Activated CD4-positive, alpha-beta memory T cell treated with anti-CD3 and anti-CD28 coated beads for 36 hours (primary cell): ENCODE results near the gene PXT1. TPM values are rescaled to one million over a fixed set of nuclear protein-coding genes. Genes with fewer than 3 reads are reported as not detected.

Source experiments
- CTCF ChIA-PET: fragments of 350-600 bp; sonication (Branson Sonifier 250); formaldehyde crosslinking; loops from one replicate; lab custom pipeline; 2021; ENCODE audit warnings: antibody characterized with exemption, inconsistent platforms; lab: Charles Lee
- POLR2A ChIA-PET: fragments of 350-600 bp; sonication (Branson Sonifier 250); formaldehyde crosslinking; loops from one replicate; lab custom pipeline; 2021; ENCODE audit warnings: antibody characterized with exemption; lab: Charles Lee
- DNase-seq: peaks from one replicate; pipeline ENCODE4 v3.0.0-alpha.2; 2020
- H3K27ac Mint-ChIP-seq: one replicate; pipeline ENCODE4 v1.8.0; 2021; ENCODE audit warnings: mixed read lengths
- H3K27me3 Mint-ChIP-seq: one replicate; pipeline ENCODE4 v1.8.0; 2021; ENCODE audit warnings: mixed read lengths
- H3K36me3 Mint-ChIP-seq: one replicate; pipeline ENCODE4 v1.8.0; 2021; ENCODE audit warnings: mixed read lengths
- H3K4me1 Mint-ChIP-seq: one replicate; pipeline ENCODE4 v1.8.0; 2021; ENCODE audit warnings: low read depth, mixed read lengths
- H3K4me3 Mint-ChIP-seq: one replicate; pipeline ENCODE4 v1.8.0; 2021; ENCODE audit warnings: mild to moderate bottlenecking, mixed read lengths
- H3K9me3 Mint-ChIP-seq: one replicate; pipeline ENCODE4 v1.8.0; 2021; ENCODE audit warnings: mixed read lengths
- intact Hi-C: fragments of 100-400 bp; cut with micrococcal nuclease; formaldehyde crosslinking; loops from one replicate; pipeline ENCODE4 v1.15.1; 2023
- total RNA-seq, 2 experiments: library from RNA; stranded (reverse); gene quantifications; one replicate each; pipeline ENCODE4 v1.2.3, GENCODE V29; 2021

PXT1 gene
- total RNA-seq, 2 experiments from 2014 or later, result 0.22 to 0.29 TPM

DNA sequence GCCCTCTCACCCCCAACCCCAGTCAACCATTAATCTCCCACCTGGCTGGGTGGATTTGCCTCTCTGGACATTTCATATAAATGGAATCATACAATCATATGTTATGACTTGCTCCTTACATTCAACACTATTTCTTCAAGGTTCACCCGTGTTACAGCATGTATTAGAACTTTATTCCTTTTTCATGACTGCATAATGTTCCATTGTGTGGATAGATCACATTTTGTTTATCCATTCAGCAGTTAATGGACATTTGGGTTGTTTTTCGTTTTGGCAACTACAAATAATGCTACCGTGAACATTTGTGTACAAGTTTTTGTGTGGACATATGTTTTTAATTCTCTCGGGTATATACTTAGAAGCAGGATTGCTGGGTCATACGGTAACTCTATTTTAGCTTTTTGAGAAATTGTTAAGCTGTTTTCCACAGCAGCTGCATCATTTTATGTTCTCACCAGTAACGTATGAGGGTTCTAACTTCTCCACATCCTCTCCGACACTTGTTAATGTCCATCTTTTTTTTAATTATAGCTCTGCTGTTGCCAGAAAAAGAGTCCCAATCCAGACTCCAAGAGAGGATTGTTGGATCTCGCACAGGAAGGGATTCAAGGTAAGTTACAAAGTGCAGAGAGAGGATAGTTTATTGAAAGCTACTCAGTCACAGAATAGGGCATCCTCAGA is 90.0 kb downstream of the PXT1 start:
- peaks cover 19% of the 10 kb centered on the region for H3K4me1 Mint-ChIP-seq
- peaks cover 4% of the 10 kb centered on the region for H3K36me3 Mint-ChIP-seq
- CTCF ChIA-PET, result interaction anchor here (3.4 to 8.2 kb wide), 2 partner anchors 10 to 50 kb away, joined by 11 to 74 read pairs; no protein-coding TSS in a partner anchor
- H3K27me3 Mint-ChIP-seq, result peaks cover 13% of the 10 kb centered on the region
- intact Hi-C loops, result no loop called here
- no peak overlapping the region for H3K4me3 Mint-ChIP-seq
- no peak overlapping the region for H3K27ac Mint-ChIP-seq
- no peak for DNase-seq
- POLR2A ChIA-PET, result no interaction called here
- H3K9me3 Mint-ChIP-seq, result peaks cover 7% of the 10 kb centered on the region

DNA sequence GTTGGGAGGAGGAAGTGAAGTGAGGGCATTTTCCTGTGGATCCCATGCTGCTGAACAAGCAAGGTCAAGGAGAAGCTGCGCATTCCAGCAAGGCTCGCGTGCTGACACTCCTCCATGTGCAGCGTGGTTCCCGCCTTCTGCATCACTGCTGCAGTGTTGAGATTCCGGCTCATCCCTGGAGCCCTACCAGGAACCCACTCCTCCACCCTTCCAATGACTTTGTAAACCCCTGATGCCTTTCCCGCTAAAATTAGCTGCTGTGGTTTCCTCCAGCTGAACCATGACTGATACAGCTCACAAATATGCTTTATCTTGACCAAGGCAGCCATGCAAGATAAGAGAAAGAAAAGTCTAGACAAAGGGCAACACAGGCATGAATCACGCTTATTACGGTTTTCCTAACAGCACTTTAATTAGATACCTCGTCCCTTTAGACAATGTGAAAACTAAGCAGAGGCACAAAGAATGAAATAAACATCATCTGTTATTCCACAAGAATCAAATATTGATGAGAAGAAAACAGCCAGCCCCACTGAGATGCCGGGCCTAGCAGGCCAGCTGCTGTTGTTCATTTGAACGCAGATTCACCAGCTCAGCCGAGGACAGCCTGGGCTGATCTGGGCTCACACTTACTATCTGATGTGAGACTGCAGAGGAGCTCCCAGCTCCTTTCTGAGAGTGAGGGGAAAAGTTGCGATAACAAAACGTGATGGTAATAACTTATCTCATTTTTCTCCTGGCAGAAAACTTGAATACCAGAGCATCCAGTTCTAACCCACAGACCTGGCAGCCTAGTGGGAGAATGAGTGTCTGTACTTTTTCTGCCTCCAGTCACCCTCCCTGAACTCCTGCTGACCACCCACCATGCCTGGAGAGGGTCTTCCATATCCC is 91.7 kb downstream of the PXT1 start:
- DNase-seq, result no peak
- peaks cover 15% of the 10 kb centered on the region for H3K4me1 Mint-ChIP-seq
- H3K4me3 Mint-ChIP-seq, result no peak overlapping the region
- ChIA-PET CTCF (interaction anchor here (1.1 to 8.2 kb wide), 3 partner anchors 9 to 49 kb away, joined by 3 to 74 read pairs (median 11); no protein-coding TSS in a partner anchor), POLR2A (interaction anchor here (0.8 kb wide), 1 partner anchor 137 kb away, joined by 3 read pairs; no protein-coding TSS in a partner anchor)
- H3K9me3 Mint-ChIP-seq, result peaks cover 7% of the 10 kb centered on the region
- intact Hi-C loops, result no loop called here
- H3K27ac Mint-ChIP-seq, result no peak overlapping the region
- peaks cover 13% of the 10 kb centered on the region for H3K27me3 Mint-ChIP-seq
- H3K36me3 Mint-ChIP-seq, result peaks cover 4% of the 10 kb centered on the region

DNA sequence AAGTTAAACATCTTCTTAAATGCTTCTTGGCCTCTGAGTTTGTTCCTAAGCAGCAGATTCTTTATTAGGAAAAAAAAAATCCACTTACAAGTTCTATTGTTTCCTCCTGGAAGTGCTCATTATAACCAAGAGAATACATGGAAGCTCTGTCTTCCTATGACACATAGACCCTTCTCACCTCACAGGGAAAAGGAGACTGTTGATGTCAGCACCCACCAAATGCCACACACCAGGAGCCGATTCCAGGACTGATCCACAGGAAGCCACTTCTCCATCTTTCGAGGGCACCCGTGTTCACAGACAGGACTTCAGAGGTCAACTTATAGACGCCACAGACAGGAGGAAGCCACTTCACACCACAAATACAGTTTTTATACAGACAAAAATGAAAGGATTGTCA is 92.6 kb downstream of the PXT1 start:
- Mint-ChIP-seq H3K4me3 (no peak overlapping the region), H3K4me1 (peaks cover 8% of the 10 kb centered on the region), H3K27me3 (peaks cover 13% of the 10 kb centered on the region), H3K9me3 (peaks cover 7% of the 10 kb centered on the region), H3K36me3 (peaks cover 4% of the 10 kb centered on the region), H3K27ac (no peak overlapping the region)
- intact Hi-C loops, result no loop called here
- POLR2A ChIA-PET, result no interaction called here
- CTCF ChIA-PET, result interaction anchor here (0.9 to 8.2 kb wide), 3 partner anchors 8 to 48 kb away, joined by 3 to 74 read pairs (median 11); no protein-coding TSS in a partner anchor
- DNase-seq, result no peak

DNA sequence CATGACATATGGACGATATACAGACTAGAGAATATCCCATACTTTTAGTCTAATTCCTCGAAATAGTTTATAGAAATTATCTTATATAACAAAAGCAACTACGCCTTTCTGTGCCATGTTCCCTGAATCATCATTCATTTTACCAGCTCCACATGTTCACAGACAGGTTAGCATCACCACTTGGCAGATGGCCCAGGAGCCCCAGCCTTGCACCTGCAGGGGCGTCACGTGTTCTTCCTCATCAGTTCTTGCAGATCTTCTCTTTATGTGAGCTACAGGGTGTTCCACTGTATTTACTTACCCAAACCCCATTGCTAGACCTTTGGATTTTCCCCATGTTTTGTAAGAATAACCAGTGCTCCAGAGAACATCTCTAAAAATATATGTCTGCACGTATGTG is 93.4 kb downstream of the PXT1 start:
- peaks cover 13% of the 10 kb centered on the region for H3K27me3 Mint-ChIP-seq
- DNase-seq, result peak; percentile 22
- CTCF ChIA-PET, result interaction anchor here (0.9 to 8.2 kb wide), 3 partner anchors 7 to 47 kb away, joined by 3 to 74 read pairs (median 6); no protein-coding TSS in a partner anchor

DNA sequence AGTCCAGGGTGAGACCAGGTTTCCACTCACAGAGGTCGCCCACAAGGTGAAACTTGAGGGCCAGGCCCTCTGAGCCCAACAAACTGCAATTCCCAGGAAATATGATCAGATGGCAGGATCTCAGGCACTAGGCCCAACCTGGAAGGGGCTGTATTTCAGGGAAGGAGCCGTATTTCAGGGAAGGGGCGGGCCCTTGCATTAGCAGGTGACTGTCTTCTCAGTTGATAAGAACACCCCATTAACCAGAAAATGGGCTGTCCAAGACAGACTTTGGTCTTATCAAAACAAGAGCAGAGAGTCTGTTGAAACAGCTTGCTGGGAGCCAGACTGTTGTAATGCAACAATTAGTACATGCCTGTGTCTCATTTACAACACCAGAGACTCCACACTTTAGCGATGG is 95.0 kb downstream of the PXT1 start:
- CTCF ChIA-PET, result interaction anchor here (0.7 to 1.4 kb wide), 3 partner anchors 12 to 216 kb away, joined by 3 to 5 read pairs (median 4); no protein-coding TSS in a partner anchor
- Mint-ChIP-seq H3K4me3 (no peak overlapping the region), H3K27me3 (peaks cover 5% of the 10 kb centered on the region), H3K36me3 (no peaks in the 10 kb centered on the region), H3K9me3 (peaks cover 2% of the 10 kb centered on the region), H3K27ac (no peak overlapping the region), H3K4me1 (no peaks in the 10 kb centered on the region)
- POLR2A ChIA-PET, result no interaction called here
- no peak for DNase-seq
- intact Hi-C loops, result no loop called here

More for the DNA sequence above, 93.4 kb downstream of the PXT1 start:
- Mint-ChIP-seq H3K4me3 (no peak overlapping the region), H3K36me3 (peaks cover 4% of the 10 kb centered on the region), H3K27ac (no peak overlapping the region), H3K4me1 (peaks cover 8% of the 10 kb centered on the region), H3K9me3 (peaks cover 7% of the 10 kb centered on the region)
- intact Hi-C loops, result no loop called here
- POLR2A ChIA-PET, result no interaction called here

DNA sequence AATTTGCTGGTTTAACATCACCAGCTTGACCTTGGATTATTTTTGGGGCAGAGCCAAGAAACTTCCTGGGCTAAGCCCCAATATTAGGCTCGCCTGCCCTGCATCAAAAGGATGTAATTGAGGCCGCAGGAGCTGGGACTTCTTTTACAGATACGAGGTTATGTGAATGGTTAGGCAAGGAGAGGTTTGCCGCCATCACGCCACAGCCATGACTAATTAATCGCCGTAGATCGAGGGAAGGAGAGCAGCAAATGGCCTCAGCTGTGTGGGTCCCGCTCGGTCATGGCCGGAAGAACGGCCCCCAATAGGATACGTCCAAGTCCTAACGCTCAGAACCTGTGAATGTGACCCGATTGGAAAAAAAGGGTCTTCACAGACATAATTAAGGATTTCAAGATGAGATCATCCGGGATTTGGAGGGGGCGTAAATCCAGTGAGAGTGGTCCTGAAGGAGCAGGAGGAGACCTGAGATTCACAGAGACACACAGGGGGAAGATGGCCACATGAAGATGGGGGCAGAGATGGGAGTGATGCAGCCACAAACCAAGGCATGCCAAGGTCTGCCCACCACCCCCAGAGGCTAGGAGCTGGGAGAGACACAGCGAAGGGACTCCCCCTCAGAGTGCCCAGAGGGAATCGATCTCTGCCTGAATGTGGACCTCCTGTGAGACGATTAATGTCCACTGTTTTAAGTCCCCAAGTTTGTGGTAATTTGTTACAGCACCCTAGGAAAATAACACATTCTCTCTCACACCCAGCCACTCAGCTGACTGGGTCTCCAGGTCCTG is 96.0 kb downstream of the PXT1 start:
- POLR2A ChIA-PET, result no interaction called here
- no peak overlapping the region for H3K27ac Mint-ChIP-seq
- intact Hi-C loops, result no loop called here

DNA sequence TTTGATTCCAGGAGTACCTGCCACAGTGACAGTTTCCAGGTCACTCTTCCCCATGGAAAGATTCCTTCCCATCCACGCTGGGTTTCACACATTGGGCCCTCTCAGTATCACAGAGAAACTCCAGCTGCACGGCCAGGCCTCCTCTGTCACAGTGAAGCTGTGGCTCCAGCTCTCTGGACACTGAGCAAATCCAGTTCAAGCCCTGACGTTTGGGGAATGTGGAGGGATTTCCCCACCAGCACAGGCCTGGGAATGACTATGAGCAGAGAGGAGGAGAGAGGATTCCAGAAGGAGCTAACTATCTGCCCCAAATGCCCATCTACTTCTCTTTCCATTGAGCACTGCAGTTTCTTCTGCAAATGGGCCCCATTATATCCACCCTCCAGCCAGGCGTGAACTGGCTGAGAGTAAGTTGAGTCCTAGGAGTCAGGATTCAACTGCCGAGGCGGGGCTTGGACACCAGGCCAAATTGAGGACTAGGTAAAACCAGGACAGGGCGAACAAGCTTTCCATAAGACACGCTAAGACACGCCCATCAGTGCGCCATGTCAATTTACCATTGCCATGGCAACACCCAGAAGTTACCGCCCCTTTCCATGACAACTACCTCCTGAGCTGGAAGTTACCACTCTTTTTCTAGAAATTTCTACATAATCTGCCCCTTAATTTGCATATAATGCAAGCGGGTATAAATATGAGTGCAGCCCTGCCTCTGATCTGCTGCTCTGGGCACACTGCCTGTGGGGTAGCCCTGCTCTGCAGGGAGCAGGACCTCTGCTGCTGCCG is 96.8 kb downstream of the PXT1 start:
- no peak overlapping the region for H3K4me3 Mint-ChIP-seq
- no peak for DNase-seq
- H3K9me3 Mint-ChIP-seq, result no peaks in the 10 kb centered on the region
- intact Hi-C loops, result no loop called here
- no peaks in the 10 kb centered on the region for H3K36me3 Mint-ChIP-seq
- ChIA-PET POLR2A (no interaction called here), CTCF (interaction anchor here (1.0 to 1.1 kb wide), 2 partner anchors 15 to 43 kb away, joined by 3 to 5 read pairs; no protein-coding TSS in a partner anchor)
- H3K4me1 Mint-ChIP-seq, result peaks cover under 1% of the 10 kb centered on the region
- H3K27ac Mint-ChIP-seq, result no peak overlapping the region
- H3K27me3 Mint-ChIP-seq, result peaks cover 4% of the 10 kb centered on the region

More for the DNA sequence above, 96.0 kb downstream of the PXT1 start:
- Mint-ChIP-seq H3K36me3 (no peaks in the 10 kb centered on the region), H3K4me1 (no peaks in the 10 kb centered on the region), H3K27me3 (peaks cover 7% of the 10 kb centered on the region), H3K9me3 (no peaks in the 10 kb centered on the region), H3K4me3 (no peak overlapping the region)
- CTCF ChIA-PET, result interaction anchor here (1.0 to 1.1 kb wide), 2 partner anchors 14 to 44 kb away, joined by 3 to 5 read pairs; no protein-coding TSS in a partner anchor
- DNase-seq, result no peak

DNA sequence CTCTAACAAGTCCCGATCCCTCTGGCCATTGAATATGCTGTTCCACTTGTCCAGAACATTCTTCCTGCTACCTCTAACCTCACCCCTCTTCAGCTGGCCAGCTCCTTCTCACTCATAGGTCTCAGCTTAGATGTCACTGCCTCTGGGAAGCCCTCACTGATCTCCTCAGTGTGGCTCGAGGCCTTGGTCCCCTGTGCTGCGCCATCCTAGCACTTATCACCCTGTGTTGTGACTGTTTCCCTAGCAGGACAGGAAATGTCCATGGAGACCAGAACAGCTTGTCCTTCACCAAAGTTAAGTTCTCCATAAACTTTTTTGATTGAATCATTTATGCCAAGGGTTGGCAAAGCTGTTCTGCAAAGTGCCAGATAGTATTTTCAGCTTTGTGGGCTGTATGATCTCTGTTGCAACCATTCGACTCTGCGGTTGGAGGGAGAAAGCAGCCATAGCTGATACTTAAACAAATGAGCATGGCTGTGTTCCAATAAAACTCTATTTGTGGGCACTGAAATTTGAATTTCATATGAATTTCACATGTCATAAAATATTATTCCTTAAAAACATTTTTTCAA is 99.5 kb downstream of the PXT1 start:
- H3K27me3 Mint-ChIP-seq, result peaks cover 11% of the 10 kb centered on the region
- intact Hi-C loops, result no loop called here
- H3K9me3 Mint-ChIP-seq, result no peaks in the 10 kb centered on the region
- DNase-seq, result no peak
- H3K4me3 Mint-ChIP-seq, result no peak overlapping the region
- peaks cover 6% of the 10 kb centered on the region for H3K4me1 Mint-ChIP-seq
- no peak overlapping the region for H3K27ac Mint-ChIP-seq
- ChIA-PET POLR2A (no interaction called here), CTCF (interaction anchor here (0.6 to 6.2 kb wide), 6 partner anchors 10 to 1635 kb away, joined by 3 to 103 read pairs (median 8); no protein-coding TSS in a partner anchor)
- no peaks in the 10 kb centered on the region for H3K36me3 Mint-ChIP-seq

DNA sequence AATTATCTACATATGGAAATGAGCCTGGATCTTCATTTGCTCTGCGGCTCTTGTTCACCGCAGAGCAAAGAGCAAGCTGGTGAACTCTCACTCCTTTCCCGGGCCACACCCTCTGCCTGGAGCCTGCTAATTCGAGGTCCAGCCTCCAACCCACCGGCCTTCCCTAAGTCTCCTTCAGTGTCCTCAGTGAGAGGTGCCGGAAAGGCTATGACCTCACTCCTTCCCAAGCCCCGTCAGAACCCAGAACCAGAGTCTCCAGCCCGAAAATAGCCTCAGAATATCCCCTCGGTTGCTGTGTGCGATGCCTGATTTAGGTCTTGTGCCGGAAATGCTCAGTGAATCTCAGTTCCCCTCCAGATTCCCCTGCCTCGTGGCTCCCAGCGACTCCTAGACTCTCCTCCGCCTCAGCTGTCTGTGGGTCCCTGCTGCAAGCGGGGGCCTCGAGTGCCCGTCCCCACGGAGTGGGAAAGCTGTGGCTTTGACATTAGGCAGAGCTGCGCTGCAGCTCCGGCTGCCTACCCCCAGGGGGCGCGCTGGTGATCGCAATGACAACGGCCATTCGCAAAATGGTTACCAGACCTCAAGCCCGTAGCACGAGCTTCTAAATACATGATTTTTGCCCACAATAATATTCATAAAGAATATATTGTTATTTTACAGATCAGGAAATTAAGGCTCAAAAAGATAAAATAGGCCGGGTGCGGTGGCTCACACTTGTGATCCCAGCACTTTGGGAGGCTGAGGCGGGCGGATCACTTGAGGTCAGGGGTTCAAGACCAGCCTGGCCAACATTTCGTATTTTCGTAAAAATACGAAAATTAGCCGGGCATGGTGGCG is 101.8 kb downstream of the PXT1 start:
- peaks cover 11% of the 10 kb centered on the region for H3K27me3 Mint-ChIP-seq
- no peak overlapping the region for H3K4me3 Mint-ChIP-seq
- H3K27ac Mint-ChIP-seq, result no peak overlapping the region
- DNase-seq, result peak; percentile 80
- H3K4me1 Mint-ChIP-seq, result peaks cover 13% of the 10 kb centered on the region
- no peaks in the 10 kb centered on the region for H3K9me3 Mint-ChIP-seq
- H3K36me3 Mint-ChIP-seq, result no peaks in the 10 kb centered on the region
- intact Hi-C loops, result loop anchor here (1.0 kb wide), 1 partner anchor 19 kb away; no protein-coding TSS in a partner anchor
- CTCF ChIA-PET, result interaction anchor here (0.6 to 6.2 kb wide), 43 partner anchors 12 to 442 kb away, joined by 3 to 103 read pairs (median 4); partner anchors contain the start of gene MAPK14
- POLR2A ChIA-PET, result interaction anchor here (0.8 to 1.0 kb wide), 2 partner anchors 15 to 18 kb away, joined by 3 read pairs; no protein-coding TSS in a partner anchor
